HCT116 (cell line): ENCODE results near the gene EXOC4.

Source experiments
- CEBPB ChIP-seq: IDR thresholded peaks from 2 replicates; pipeline ENCODE4 v1.6.1; 2012; ENCODE audit warnings: low read depth
- JUND ChIP-seq: IDR thresholded peaks from 2 replicates; pipeline ENCODE4 v1.6.1; 2012
- MAX ChIP-seq: IDR thresholded peaks from 2 replicates; pipeline ENCODE4 v1.6.1; 2012
- POLR2AphosphoS5 ChIP-seq: IDR thresholded peaks from 2 replicates; pipeline ENCODE4 v1.6.1; 2011; ENCODE audit warnings: mild to moderate bottlenecking, low read depth, low read length, moderate library complexity
- RAD21 ChIP-seq: IDR thresholded peaks from 2 replicates; pipeline ENCODE4 v1.6.1; 2012; ENCODE audit warnings: low read depth, mild to moderate bottlenecking
- SIN3A ChIP-seq: IDR thresholded peaks from 2 replicates; pipeline ENCODE4 v1.6.1; 2012; ENCODE audit warnings: low read depth
- TF ChIP-seq, protein P1 (sequence below), 3 experiments: fragments of 200-600 bp in 1 of 3; sonication (generic) in 1 of 3; IDR thresholded peaks in 2 of 3; conservative IDR thresholded peaks in 1 of 3; 2 replicates each; pipeline ENCODE4 v1.5.1; 2012 to 2017; ENCODE audit warnings: low read depth in 2 of 3, low read length in 2 of 3, antibody characterized with exemption in 1 of 3, borderline replicate concordance in 1 of 3, control low read depth in 1 of 3, mild to moderate bottlenecking in 1 of 3, mixed read lengths in 1 of 3, mixed run types in 1 of 3, moderate library complexity in 1 of 3; ENCODE audit not compliant: insufficient read depth in 1 of 3

- TF ChIP-seq, protein P1, sequence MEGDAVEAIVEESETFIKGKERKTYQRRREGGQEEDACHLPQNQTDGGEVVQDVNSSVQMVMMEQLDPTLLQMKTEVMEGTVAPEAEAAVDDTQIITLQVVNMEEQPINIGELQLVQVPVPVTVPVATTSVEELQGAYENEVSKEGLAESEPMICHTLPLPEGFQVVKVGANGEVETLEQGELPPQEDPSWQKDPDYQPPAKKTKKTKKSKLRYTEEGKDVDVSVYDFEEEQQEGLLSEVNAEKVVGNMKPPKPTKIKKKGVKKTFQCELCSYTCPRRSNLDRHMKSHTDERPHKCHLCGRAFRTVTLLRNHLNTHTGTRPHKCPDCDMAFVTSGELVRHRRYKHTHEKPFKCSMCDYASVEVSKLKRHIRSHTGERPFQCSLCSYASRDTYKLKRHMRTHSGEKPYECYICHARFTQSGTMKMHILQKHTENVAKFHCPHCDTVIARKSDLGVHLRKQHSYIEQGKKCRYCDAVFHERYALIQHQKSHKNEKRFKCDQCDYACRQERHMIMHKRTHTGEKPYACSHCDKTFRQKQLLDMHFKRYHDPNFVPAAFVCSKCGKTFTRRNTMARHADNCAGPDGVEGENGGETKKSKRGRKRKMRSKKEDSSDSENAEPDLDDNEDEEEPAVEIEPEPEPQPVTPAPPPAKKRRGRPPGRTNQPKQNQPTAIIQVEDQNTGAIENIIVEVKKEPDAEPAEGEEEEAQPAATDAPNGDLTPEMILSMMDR (IDR thresholded peaks at IDR 0.05 in 2 of 3, conservative IDR thresholded peaks at IDR 0.05 in 1 of 3; ENCODE audit: borderline replicate concordance in 1 of 3, insufficient read depth in 1 of 3, low read depth in 2 of 3, low read length in 2 of 3): no peak
- TF ChIP-seq RAD21 (no peak), JUND (no peak), CEBPB (no peak), POLR2AphosphoS5 (no peak), MAX (no peak), SIN3A (no peak)
Measured at GRCh38 chr7:133980804-133981203, 727.9 kb downstream of the EXOC4 start.
